WTC11 (cell line): ENCODE results near the gene ALKBH8. TPM values are rescaled to one million over a fixed set of nuclear protein-coding genes. Genes with fewer than 3 reads are reported as not detected.
"Not testable (repeated sequence)": the region's sequence is repeated elsewhere in the genome, so short reads cannot be mapped to it uniquely, and the experiment has no call there.

Experiments used
- ATAC-seq: fragments of 200-7000 bp; cut with Tn5 transposase; 2 replicates; pipeline ENCODE4 v1.10.0; 2021; ENCODE audit warnings: mild to moderate bottlenecking, moderate library complexity
- CTCF ChIA-PET: fragments of 300-600 bp; sonication (Branson Sonifier 250); formaldehyde crosslinking; loops from one replicate; lab custom pipeline; 2021; ENCODE audit warnings: antibody characterized with exemption; lab: Charles Lee
- POLR2A ChIA-PET: fragments of 350-600 bp; sonication (Branson Sonifier 250); formaldehyde crosslinking; loops from one replicate; lab custom pipeline; 2021; ENCODE audit warnings: antibody characterized with exemption; lab: Charles Lee
- DNase-seq: peaks from one replicate; pipeline ENCODE4 v3.0.0; 2021; ENCODE audit warnings: low spot score
- H3K27ac Mint-ChIP-seq: 2 replicates; pipeline ENCODE4 v1.8.0; 2021; ENCODE audit warnings: mixed read lengths
- H3K27me3 Mint-ChIP-seq: 2 replicates; pipeline ENCODE4 v1.8.0; 2021; ENCODE audit warnings: low read depth, mild to moderate bottlenecking, moderate library complexity, mixed read lengths
- H3K36me3 Mint-ChIP-seq: 2 replicates; pipeline ENCODE4 v1.8.0; 2021; ENCODE audit warnings: mixed read lengths
- H3K4me1 Mint-ChIP-seq: 2 replicates; pipeline ENCODE4 v1.8.0; 2022; ENCODE audit warnings: mixed read lengths
- H3K4me3 Mint-ChIP-seq: 2 replicates; pipeline ENCODE4 v1.8.0; 2021; ENCODE audit warnings: mild to moderate bottlenecking, moderate library complexity, mixed read lengths
- H3K9me3 Mint-ChIP-seq: 2 replicates; pipeline ENCODE4 v1.8.0; 2021; ENCODE audit warnings: mixed read lengths
- ELF4 ChIP-seq: sonication (generic); formaldehyde crosslinking; IDR thresholded peaks from 2 replicates; pipeline ENCODE4 v1.8.1; 2022; ENCODE audit warnings: low read depth, mild to moderate bottlenecking, moderate library complexity, missing genetic modification reagents
- ERG ChIP-seq: fragments of 250-450 bp; sonication (Bioruptor Pico); IDR thresholded peaks from 2 replicates; pipeline ENCODE4 v1.8.0; 2021; ENCODE audit warnings: mild to moderate bottlenecking
- FOXJ3 ChIP-seq: sonication (generic); formaldehyde crosslinking; IDR thresholded peaks from 2 replicates; pipeline ENCODE4 v1.9.0; 2021; ENCODE audit warnings: missing genetic modification reagents, mild to moderate bottlenecking, borderline replicate concordance
- HMGXB4 ChIP-seq: sonication (generic); formaldehyde crosslinking; IDR thresholded peaks from 2 replicates; pipeline ENCODE4 v1.8.1; 2023; ENCODE audit warnings: mild to moderate bottlenecking, moderate library complexity, missing genetic modification reagents
- IRF2 ChIP-seq: sonication (generic); formaldehyde crosslinking; IDR thresholded peaks from 2 replicates; pipeline ENCODE4 v1.8.0; 2022; ENCODE audit warnings: low read depth, missing genetic modification reagents, borderline replicate concordance
- KAT7 ChIP-seq: sonication (generic); formaldehyde crosslinking; IDR thresholded peaks from 2 replicates; pipeline ENCODE4 v1.8.1; 2023; ENCODE audit warnings: missing genetic modification reagents, mild to moderate bottlenecking, borderline replicate concordance
- NFATC4 ChIP-seq: fragments of 250-450 bp; sonication (Bioruptor Pico); IDR thresholded peaks from 2 replicates; pipeline ENCODE4 v1.9.0; 2021; ENCODE audit warnings: mild to moderate bottlenecking
- NFYB ChIP-seq: sonication (generic); formaldehyde crosslinking; conservative IDR thresholded peaks from 2 replicates; pipeline ENCODE4 v1.8.0; 2022; ENCODE audit warnings: low read depth, missing genetic modification reagents
- PRRX2 ChIP-seq: fragments of 250-450 bp; sonication (Bioruptor Pico); IDR thresholded peaks from 2 replicates; pipeline ENCODE4 v1.8.0; 2021; ENCODE audit warnings: mild to moderate bottlenecking
- RELA ChIP-seq: sonication (generic); formaldehyde crosslinking; IDR thresholded peaks from 2 replicates; pipeline ENCODE4 v1.8.1; 2022; ENCODE audit warnings: missing genetic modification reagents, mild to moderate bottlenecking, borderline replicate concordance
- ZNF138 ChIP-seq: sonication (generic); formaldehyde crosslinking; conservative IDR thresholded peaks from 2 replicates; pipeline ENCODE4 v1.8.1; 2022; ENCODE audit warnings: mild to moderate bottlenecking, moderate library complexity, missing genetic modification reagents
- ZNF416 ChIP-seq: fragments of 250-450 bp; sonication (Bioruptor Pico); IDR thresholded peaks from 2 replicates; pipeline ENCODE4 v1.9.0; 2021; ENCODE audit warnings: mild to moderate bottlenecking, inconsistent platforms
- ZNF423 ChIP-seq: fragments of 250-450 bp; sonication (Bioruptor Pico); IDR thresholded peaks from 2 replicates; pipeline ENCODE4 v2.1.2; 2022; ENCODE audit warnings: mild to moderate bottlenecking, moderate library complexity
- ZNF671 ChIP-seq: fragments of 250-450 bp; sonication (Bioruptor Pico); IDR thresholded peaks from 2 replicates; pipeline ENCODE4 v1.8.0; 2021; ENCODE audit warnings: mild to moderate bottlenecking
- total RNA-seq: library from RNA; stranded (reverse); gene quantifications from 3 replicates; pipeline ENCODE4 v1.2.3, GENCODE V29; 2021
- TF ChIP-seq, protein P1 (sequence below): sonication (generic); formaldehyde crosslinking; IDR thresholded peaks from 2 replicates; pipeline ENCODE4 v1.8.0; 2023; ENCODE audit warnings: missing genetic modification reagents, mild to moderate bottlenecking, borderline replicate concordance
- TF ChIP-seq, protein P2 (sequence below): fragments of 250-450 bp; sonication (Bioruptor Pico); IDR thresholded peaks from 2 replicates; pipeline ENCODE4 v1.9.0; 2021; ENCODE audit warnings: mild to moderate bottlenecking
- TF ChIP-seq, protein P3 (sequence below): sonication (generic); formaldehyde crosslinking; IDR thresholded peaks from 2 replicates; pipeline ENCODE4 v1.8.1; 2022; ENCODE audit warnings: mild to moderate bottlenecking, moderate library complexity, missing genetic modification reagents

Gene ALKBH8
- total RNA-seq, 1 experiment from 2014 or later = 9.5 TPM

DNA sequence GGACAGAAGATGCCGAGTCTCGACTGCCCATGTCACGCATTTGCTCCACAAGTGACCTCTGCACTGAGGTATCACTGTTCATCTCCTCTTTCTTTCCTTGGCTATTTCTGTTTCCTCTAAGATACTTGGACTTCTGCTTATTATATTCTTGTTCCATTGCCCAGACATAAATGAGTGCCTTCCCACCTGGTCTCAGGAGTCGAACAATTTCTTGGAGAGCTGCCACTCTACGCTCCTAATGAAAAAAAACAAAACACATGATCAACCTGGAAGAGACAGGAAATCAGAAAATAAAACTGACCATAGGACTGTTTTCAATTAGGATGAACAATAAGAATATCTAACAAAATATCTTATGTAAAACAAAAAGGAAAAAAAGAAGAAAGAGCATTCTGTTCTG is 60.6 kb downstream of the ALKBH8 start:
- H3K9me3 Mint-ChIP-seq = peaks cover 33% of the 10 kb centered on the region
- TF ChIP-seq IRF2 (CRISPR knock-in tag) = no peak
- TF ChIP-seq HMGXB4 = no peak
- H3K36me3 Mint-ChIP-seq = peaks cover 47% of the 10 kb centered on the region

GRCh38 chr11:107501713-107502112 is 63.8 kb downstream of the ALKBH8 start:
- ATAC-seq (no peak), DNase-seq (no peak)
- Mint-ChIP-seq H3K4me1 (no peaks in the 10 kb centered on the region), H3K9me3 (peaks cover 47% of the 10 kb centered on the region), H3K27me3 (peaks cover 3% of the 10 kb centered on the region; the same call in 1 of the 2 replicates), H3K36me3 (peaks cover 50% of the 10 kb centered on the region), H3K4me3 (no peak overlapping the region), H3K27ac (no peak overlapping the region)
- TF ChIP-seq ERG = no peak
- no peak for TF ChIP-seq PRRX2 (CRISPR knock-in tag)
- TF ChIP-seq KAT7 = no peak
- TF ChIP-seq RELA (CRISPR knock-in tag) = no peak
- TF ChIP-seq NFATC4 (CRISPR knock-in tag) = no peak
- no peak for TF ChIP-seq ELF4
- TF ChIP-seq ZNF416 (CRISPR knock-in tag) = no peak
- CTCF ChIA-PET = no interaction called here
- POLR2A ChIA-PET = no interaction called here

More for the DNA sequence above, 60.6 kb downstream of the ALKBH8 start:
- Mint-ChIP-seq H3K4me1 (no peaks in the 10 kb centered on the region), H3K4me3 (no peak overlapping the region), H3K27me3 (no peaks in the 10 kb centered on the region), H3K27ac (no peak overlapping the region)
- ChIA-PET CTCF (no interaction called here), POLR2A (no interaction called here)
- ATAC-seq = no peak
- DNase-seq = no peak

DNA sequence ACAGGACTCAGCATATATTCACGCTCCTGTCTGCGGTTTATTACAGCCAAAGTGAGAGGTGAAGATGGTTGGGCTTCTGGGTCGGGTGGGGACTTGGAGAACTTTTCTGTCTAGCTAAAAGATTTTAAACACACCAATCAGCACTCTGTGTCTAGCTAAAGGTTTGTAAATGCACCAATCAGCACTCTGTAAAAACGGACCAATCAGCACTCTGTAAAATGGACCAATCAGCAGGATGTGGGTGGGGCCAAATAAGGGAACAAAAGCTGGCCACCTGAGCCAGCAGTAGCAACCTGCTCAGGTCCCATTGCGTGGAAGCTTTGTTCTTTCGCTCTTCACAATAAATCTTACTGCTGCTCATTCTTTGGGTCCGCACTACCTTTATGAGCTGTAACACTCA is 68.2 kb downstream of the ALKBH8 start:
- DNase-seq, CTCF ChIA-PET, H3K4me1 Mint-ChIP-seq, H3K27me3 Mint-ChIP-seq, H3K27ac Mint-ChIP-seq, POLR2A ChIA-PET, H3K4me3 Mint-ChIP-seq, ATAC-seq: not testable (repeated sequence)
- peaks cover 21% of the 10 kb centered on the region for H3K36me3 Mint-ChIP-seq
- peaks cover 32% of the 10 kb centered on the region for H3K9me3 Mint-ChIP-seq
- TF ChIP-seq NFYB (CRISPR knock-in tag) = 0 out of 2 replicates have a peak, but pooled peaks have one; percentile 10

DNA sequence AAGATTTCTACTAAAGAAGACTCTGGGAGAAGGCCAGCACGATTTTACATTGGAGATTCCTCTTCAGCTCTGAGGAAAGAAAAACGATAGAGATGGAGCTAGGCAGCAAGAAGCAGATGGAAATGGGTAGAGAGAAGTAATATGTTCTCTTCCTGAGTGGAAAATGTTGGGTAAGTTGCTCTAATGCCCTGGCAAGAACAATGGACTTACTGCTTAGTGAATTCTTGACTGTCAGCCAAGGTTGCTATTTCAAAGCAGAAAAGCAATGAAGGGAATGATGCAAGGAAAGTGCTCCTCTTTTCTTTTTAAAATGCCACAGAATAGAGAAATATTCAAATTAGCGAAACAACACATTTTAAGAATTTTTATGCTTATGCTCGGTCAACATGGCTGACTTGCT is 69.5 kb downstream of the ALKBH8 start:
- no peaks in the 10 kb centered on the region for H3K4me1 Mint-ChIP-seq
- DNase-seq = no peak
- CTCF ChIA-PET = no interaction called here
- POLR2A ChIA-PET = no interaction called here
- TF ChIP-seq ZNF138 (CRISPR knock-in tag) (no peak), FOXJ3 (CRISPR knock-in tag) (no peak), ZNF671 (CRISPR knock-in tag) (no peak), ZNF423 (CRISPR knock-in tag) (no peak), IRF2 (CRISPR knock-in tag) (no peak)
- TF ChIP-seq, protein P1, sequence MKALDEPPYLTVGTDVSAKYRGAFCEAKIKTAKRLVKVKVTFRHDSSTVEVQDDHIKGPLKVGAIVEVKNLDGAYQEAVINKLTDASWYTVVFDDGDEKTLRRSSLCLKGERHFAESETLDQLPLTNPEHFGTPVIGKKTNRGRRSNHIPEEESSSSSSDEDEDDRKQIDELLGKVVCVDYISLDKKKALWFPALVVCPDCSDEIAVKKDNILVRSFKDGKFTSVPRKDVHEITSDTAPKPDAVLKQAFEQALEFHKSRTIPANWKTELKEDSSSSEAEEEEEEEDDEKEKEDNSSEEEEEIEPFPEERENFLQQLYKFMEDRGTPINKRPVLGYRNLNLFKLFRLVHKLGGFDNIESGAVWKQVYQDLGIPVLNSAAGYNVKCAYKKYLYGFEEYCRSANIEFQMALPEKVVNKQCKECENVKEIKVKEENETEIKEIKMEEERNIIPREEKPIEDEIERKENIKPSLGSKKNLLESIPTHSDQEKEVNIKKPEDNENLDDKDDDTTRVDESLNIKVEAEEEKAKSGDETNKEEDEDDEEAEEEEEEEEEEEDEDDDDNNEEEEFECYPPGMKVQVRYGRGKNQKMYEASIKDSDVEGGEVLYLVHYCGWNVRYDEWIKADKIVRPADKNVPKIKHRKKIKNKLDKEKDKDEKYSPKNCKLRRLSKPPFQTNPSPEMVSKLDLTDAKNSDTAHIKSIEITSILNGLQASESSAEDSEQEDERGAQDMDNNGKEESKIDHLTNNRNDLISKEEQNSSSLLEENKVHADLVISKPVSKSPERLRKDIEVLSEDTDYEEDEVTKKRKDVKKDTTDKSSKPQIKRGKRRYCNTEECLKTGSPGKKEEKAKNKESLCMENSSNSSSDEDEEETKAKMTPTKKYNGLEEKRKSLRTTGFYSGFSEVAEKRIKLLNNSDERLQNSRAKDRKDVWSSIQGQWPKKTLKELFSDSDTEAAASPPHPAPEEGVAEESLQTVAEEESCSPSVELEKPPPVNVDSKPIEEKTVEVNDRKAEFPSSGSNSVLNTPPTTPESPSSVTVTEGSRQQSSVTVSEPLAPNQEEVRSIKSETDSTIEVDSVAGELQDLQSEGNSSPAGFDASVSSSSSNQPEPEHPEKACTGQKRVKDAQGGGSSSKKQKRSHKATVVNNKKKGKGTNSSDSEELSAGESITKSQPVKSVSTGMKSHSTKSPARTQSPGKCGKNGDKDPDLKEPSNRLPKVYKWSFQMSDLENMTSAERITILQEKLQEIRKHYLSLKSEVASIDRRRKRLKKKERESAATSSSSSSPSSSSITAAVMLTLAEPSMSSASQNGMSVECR (CRISPR knock-in tag) = no peak
- TF ChIP-seq, protein P2, sequence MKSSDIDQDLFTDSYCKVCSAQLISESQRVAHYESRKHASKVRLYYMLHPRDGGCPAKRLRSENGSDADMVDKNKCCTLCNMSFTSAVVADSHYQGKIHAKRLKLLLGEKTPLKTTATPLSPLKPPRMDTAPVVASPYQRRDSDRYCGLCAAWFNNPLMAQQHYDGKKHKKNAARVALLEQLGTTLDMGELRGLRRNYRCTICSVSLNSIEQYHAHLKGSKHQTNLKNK (CRISPR knock-in tag) = no peak
- TF ChIP-seq, protein P3, sequence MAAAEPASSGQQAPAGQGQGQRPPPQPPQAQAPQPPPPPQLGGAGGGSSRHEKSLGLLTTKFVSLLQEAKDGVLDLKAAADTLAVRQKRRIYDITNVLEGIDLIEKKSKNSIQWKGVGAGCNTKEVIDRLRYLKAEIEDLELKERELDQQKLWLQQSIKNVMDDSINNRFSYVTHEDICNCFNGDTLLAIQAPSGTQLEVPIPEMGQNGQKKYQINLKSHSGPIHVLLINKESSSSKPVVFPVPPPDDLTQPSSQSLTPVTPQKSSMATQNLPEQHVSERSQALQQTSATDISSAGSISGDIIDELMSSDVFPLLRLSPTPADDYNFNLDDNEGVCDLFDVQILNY (CRISPR knock-in tag) = no peak
- no peak for ATAC-seq
- H3K36me3 Mint-ChIP-seq = peaks cover 9% of the 10 kb centered on the region
- no peak overlapping the region for H3K27ac Mint-ChIP-seq
- no peak overlapping the region for H3K4me3 Mint-ChIP-seq
- peaks cover 22% of the 10 kb centered on the region for H3K9me3 Mint-ChIP-seq
- peaks cover 3% of the 10 kb centered on the region; the same call in 1 of the 2 replicates for H3K27me3 Mint-ChIP-seq
